Stimulated activated naive CD4-positive, alpha-beta T cell treated with Interleukin-2 at 50 U/mL for 16 hours (primary cell): ENCODE measurements around the gene TBC1D16.

Experiments
- DNase-seq: peaks from one replicate; lab custom pipeline; 2025; lab: John Stamatoyannopoulos, UW

Gene TBC1D16

DNA sequence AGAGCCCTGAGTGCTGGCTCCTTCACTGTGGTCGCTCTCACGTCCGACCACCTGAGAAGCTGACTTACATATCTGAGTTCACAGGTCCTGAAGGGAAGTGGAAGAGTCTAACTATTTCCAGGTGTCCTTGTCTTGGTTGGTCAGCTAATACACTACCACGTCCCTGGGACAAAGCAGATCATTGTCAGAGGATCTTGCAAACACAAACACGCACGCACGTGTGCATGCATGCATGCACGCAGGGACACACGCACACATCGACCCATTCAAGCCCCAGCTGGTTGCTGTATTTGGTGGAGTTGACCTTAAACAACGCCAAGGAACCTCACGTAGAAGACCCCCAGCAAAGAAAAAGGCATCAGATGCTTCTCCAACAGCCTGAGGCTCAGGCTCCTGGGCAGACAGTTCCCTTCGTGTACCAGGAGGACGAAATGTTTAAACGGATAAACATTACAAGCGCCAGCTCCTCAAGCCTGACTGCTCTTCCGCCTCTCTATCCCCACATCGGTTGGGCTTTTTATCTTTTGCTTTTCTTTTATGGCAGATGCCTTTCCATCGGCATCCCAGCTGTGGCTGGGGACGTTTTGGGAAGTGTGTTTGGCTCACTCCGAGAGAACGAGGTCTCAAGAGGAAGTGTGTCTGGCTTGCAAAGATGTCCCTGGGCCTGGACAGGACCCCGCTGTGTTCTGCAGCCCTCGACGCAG, 95.8 kb downstream of the TBC1D16 start:
- DNase-seq = no peak

GRCh38 chr17:79939094-79939435, 96.6 kb downstream of the TBC1D16 start:
- DNase-seq = no peak

- no peak for DNase-seq
Measured at GRCh38 chr17:79938336-79939093, 97.2 kb downstream of the TBC1D16 start.

DNA sequence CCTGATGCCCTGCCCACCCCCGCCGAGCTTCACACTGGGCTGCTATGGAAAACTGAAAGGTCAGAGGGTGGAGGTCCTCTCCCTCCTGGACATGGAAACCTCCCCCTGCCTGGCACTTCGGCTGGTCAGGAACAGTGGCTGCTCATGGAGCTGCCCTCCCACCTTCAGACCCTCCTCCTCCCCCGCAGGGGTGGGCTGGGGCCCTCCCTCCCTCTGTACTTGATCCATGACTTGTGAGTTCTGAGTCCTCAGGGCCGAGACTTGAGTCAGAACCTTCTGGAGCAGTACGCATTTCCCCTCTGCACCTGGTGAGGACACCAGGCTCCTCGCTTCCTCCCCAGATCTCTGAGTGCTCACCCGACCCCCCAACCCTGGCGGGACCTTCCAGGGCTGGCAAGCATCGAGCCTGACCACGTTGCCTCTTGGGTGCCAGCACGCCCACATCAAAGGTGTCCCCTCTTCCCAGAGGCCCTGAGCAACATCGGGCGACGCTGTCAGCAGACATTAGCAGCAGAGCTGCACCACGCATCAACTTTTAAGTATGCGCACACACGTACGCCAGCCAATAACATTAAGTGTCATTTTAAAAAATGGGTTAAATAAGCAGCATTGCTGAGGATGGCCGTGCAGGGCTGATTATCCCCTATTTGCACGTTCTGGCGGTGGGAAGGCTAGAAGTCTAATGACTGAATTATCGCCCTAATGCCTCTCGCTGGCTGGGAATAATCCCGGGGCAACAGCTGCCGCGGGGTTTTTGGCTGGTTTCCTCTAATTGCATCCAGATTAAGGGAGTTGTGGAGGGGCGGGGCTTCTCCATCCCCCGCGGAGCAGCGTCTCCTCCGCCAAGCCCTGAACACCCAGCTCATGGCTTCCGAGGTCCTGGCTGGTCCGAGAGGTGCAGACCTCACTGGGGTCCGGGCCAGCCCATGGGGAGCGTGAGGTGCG, 98.0 kb downstream of the TBC1D16 start:
- DNase-seq = no peak

DNA sequence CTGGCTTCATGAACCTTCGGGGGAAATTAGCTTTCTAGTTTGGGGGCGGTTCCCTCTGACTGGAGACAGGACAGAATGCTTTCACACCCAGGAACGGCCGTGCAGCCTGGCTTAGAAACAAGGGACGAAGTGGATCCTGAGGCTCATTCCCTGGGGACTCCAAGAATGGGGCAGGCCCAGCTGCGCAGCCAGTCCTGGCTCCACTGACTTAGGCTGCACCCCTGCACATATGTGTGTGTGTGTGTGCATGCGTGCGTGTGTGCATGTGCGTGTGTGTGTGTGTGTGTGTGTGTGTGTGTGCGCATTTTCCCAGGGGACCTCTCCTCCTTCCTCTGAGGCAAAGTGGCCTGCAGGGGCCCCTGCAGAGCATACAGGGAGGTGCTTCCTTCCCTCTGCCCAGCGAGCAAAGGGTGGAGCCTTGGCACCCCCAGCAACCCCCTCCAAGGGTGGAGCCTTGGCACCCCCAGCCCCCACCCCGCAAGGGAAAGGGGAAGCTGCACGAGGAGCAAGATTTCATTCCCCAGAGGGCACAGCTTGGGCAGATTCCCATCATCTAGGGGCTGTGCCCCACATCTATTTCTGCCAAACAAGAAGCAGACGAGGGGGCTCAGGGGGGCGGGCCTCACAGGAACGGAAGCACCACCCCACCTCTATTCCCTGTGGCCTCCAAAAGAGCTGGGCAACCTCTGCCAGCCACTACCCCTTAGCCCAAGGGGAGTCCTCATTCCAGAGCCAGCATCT, 98.9 kb downstream of the TBC1D16 start:
- DNase-seq = no peak

DNA sequence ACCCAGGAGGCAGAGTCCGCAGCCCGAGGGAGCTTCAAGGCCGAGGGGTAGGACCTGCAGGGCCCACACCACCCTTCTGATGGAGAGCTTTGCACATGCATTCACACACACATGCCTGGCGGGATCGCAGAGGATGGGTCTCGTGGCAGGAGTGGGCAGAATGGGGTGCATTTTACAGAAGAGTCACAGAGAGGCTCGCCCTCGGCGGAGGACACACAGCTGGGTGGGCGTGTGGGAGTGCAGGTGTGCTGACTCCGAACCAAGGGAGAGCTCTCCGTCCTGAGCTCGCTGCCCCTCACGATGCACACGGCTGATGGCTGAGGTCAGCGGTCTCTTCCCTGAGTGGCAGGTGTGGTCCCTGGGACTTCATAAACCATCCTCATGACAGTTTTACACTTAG, 99.6 kb downstream of the TBC1D16 start:
- no peak for DNase-seq

DNA sequence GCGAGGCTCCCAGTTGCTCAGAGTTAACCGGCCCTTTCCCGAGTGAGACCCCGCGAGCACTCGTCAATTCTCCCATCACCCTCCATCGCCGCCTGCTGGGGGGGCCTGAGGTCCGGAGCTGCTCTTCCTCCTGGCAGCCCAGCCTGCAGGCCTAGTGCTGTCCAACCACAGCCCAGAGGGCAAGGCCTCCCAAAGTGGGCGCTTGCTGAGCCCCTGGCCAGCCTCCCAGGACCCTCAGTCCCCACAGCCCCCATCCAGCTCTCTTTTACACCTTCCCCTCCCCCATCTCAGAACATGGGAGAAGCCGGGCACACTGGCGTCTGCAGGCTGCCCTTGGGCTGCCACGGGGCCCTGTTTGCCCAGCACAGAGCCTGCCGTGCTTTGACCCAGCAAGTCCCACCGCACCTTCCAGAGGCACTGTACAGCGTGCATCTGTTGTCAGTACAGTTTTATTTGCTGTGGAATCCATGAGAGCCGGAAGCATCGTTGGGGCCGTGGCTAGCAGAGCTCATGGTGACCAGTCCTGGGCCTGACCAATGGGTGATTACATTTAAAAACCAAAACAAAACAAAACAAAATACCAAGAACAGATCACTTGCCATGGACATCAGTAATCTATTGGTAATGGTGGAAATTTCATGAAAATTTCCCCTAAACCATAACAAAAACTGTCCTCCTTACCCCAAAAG, 100.3 kb downstream of the TBC1D16 start:
- DNase-seq = no peak

DNA sequence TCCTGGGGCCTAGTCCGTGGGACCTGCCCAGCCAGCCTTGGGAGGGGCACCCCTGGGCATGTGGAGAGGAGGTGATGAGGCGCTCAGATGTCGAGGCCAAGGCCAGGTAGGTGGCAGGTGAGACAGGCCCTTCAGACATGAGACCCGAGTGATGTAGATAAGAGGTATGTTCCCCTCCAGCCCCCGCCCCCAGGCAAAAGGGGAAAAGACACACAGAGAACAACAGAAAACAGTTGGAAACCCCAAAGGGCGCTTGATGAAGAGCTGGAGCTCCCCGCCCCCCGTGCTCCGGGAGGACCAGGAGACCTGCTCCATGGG, 101.1 kb downstream of the TBC1D16 start:
- no peak for DNase-seq

GRCh38 chr17:79933863-79934652, 101.6 kb downstream of the TBC1D16 start:
- no peak for DNase-seq

DNA sequence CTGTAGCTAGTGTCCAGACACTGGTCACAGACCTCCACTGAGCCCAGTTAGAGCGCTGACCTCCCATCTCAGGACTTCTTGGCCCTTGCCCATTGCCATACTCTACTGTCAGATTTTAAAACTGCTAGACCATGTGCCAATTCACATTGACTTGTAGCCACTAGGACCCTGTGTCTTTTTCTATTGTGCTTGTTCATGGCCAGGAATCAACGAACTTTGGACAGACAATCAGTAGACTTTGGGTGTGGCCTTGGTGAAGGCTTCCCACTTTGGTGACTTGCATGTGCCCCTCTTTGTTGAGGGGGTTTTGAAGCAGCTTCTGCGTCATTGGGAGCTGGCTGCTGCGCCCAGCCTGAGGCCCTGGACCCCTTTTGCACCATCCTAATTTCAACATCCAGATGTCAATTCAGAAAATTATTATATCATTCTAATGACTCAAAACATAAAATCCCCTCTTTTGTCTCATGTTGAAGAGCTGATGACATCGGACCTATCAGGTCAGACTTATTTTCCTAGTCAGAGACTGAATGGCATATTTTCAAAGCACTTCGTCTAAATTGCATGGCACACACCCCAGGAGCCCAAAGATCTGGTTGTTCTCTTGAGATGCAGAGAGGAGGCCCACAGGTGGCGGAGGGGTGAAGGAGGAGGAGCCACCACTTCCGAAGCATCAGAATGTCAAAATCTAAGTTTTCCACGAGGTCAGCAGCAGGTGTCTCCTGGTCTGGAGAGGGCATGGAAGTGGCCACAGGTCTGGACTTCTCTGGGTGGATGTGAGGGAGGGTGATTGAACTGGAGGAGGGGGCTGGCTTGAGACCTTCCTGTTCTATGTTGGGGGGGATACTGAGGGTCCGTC, 103.0 kb downstream of the TBC1D16 start:
- no peak for DNase-seq

DNA sequence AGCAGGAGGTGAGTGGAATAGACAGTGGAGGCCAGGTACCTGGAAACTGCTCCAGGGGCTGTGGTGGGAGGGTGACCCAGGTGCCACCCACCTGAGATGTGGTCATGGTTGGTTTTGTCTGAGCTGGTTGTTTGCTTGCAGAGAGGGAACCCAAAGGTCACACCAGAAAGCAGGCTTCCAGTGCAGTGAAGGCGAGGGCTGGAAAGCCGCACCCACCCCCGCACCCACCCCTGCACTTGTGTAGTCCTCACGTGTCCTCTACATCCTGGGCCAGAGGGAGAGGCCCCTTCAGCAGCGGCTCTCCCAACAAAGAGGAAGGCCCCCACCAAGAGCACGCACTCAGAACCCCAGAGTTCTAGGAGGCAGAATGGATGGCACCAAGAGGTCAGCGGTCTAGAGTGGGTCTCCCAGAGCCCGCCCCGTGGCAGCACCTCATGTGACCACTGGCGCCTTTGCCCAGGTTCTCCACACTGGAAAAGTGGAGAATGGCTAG, 103.8 kb downstream of the TBC1D16 start:
- DNase-seq = no peak

GRCh38 chr17:79930877-79931816, 104.5 kb downstream of the TBC1D16 start:
- DNase-seq = no peak

- DNase-seq = no peak
Measured at GRCh38 chr17:79930062-79930876, 105.4 kb downstream of the TBC1D16 start.

DNA sequence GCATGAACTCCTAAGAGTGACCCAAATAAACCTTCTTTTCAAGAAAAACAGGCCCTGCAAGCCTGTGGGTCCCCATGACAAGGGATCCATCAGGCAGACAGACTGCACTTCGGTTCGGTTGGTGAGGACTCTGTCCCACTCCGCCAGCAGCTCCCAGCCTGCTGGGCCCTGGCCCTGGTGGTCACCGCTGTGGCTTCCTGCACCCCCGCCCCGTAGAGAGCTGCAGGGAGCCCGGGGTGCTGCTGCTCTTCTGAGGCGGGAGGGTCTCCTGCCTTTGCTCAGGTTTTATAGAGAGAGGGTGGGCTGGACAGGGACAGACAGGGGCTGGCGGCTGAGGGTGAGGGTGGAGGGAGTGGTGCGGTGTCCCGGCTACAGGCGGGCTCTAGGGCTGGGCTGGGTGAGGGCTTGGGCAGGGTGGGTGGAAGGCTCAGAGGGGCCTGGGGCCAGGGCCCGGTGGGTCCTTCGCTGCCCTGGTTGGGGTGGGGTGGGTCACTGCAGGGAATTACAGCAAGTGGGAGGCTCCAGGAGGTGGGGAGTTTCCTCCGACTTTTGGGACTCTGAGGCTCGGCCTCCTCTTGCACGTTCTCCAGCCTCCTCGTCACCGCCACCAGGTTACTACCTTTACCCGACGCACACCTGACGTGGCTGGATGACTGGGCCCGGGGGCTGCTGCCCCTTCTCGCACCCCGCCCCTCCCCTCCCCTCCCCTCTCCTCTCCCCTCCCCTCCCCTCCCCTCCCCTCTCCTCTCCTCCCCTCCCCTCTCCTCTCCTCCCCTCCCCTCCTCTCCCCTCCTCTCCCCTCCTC, 106.2 kb downstream of the TBC1D16 start:
- DNase-seq = no peak

DNA sequence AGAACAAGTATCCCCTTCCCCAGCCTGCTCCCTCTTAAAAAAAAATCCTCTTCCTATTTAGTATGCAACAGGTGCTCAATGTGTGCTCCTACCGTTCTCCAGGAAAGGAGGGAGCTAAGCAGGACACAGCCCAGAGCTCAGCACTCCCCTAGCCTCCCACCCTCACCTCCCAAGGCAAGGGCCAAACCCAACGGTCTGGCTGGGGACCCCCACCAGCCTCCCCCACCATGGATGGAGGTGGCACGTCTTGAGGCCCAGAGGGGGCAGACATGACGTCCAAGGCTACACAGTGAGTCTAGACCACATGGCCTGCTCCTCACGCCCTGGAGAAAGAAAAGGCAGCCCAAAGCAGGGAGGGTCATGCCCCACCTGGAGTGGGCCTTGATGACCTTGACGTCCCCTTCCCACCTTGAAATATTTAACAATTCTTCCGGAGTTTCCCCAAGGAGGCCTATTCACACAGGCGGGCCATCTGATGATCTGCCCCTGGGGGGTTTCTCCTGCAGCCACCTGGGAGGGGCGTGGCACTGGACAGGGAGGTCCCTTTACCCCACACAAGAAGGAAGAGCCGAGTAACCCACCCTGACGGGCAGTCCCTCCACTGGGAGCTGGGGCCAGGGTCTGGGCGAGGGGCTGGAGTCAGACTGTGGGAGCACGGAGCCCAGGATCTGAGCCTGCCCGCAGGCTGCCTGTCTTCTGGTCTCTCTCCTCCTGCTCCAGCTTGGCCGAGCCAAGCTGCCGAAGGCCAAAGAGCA, 107.0 kb downstream of the TBC1D16 start:
- DNase-seq = no peak
